HCT116 (cell line): ENCODE measurements around the gene RPRML.

Experiments
- CTCF ChIP-seq, 3 experiments: fragments of 200-600 bp in 1 of 3; sonication (generic) in 1 of 3; IDR thresholded peaks in 2 of 3; conservative IDR thresholded peaks in 1 of 3; 2 replicates each; pipeline ENCODE4 v1.5.1; 2012 to 2017; ENCODE audit warnings: low read depth in 2 of 3, low read length in 2 of 3, antibody characterized with exemption in 1 of 3, borderline replicate concordance in 1 of 3, control low read depth in 1 of 3, mild to moderate bottlenecking in 1 of 3, mixed read lengths in 1 of 3, mixed run types in 1 of 3, moderate library complexity in 1 of 3; ENCODE audit not compliant: insufficient read depth in 1 of 3
- POLR2AphosphoS5 ChIP-seq: IDR thresholded peaks from 2 replicates; pipeline ENCODE4 v1.6.1; 2011; ENCODE audit warnings: mild to moderate bottlenecking, low read depth, low read length, moderate library complexity

- TF ChIP-seq POLR2AphosphoS5 (no peak), CTCF (IDR thresholded peaks at IDR 0.05 in 2 of 3, conservative IDR thresholded peaks at IDR 0.05 in 1 of 3; ENCODE audit: borderline replicate concordance in 1 of 3, insufficient read depth in 1 of 3, low read depth in 2 of 3, low read length in 2 of 3) (no peak)
Observed at GRCh38 chr17:46935658-46936266, 43.3 kb downstream of the RPRML start.
